ENCODE data around the gene INAFM2. TPM values are rescaled to one million over a fixed set of nuclear protein-coding genes. Genes with fewer than 3 reads are reported as not detected.

INAFM2 gene
- total and polyA plus RNA-seq, 10 of the 15 experiments (the other 5 are each of a cell fraction or from before 2014, with no cell fraction given), result 0.75 to 8.1 (median 3.9) TPM

- H3K27me3 ChIP-seq (replicated peaks in 1 of 2; ENCODE audit: control insufficient read depth in 2 of 2, insufficient read depth in 2 of 2, low read length in 1 of 2), result peaks cover 1 to 9% of the 10 kb centered on the region in 2 experiments; a peak in 3 of 4 replicates
- DNase-seq (ENCODE audit: low read depth, low spot score) (no peak), ATAC-seq (no peak), FAIRE-seq (no peak)
- in situ Hi-C loops (cut with MboI) (loop anchor here (5.0 to 10.0 kb wide), 3 partner anchors 35 to 493 kb away; partner anchors contain the start of gene FSIP1), intact Hi-C loops (cut with micrococcal nuclease; ENCODE audit: unreplicated experiment) (loop anchor here (5.0 to 10.0 kb wide), 3 partner anchors 145 to 393 kb away; partner anchors contain the start of gene BMF)
- no peak overlapping the region for H3K27ac ChIP-seq (ENCODE audit: control insufficient read depth, insufficient read depth)
- no peaks in the 10 kb centered on the region for H3K79me2 ChIP-seq (ENCODE audit: control insufficient read depth, insufficient read depth, low read length)
- ChIA-PET SMC1A (ENCODE audit: uncharacterized antibody, unreplicated experiment) (interaction anchor here (1.0 to 4.8 kb wide), 5 partner anchors 12 to 232 kb away, joined by 3 to 83 read pairs (median 26); partner anchors contain the start of gene PLCB2), RAD21 (ENCODE audit: unreplicated experiment) (interaction anchor here (0.8 to 5.7 kb wide), 6 partner anchors 32 to 232 kb away, joined by 3 to 93 read pairs (median 9); partner anchors contain the start of genes CCDC9B and PLCB2), POLR2A (no interaction called here), CTCF (interaction anchor here (0.6 to 11.7 kb wide), 12 partner anchors 12 to 355 kb away, joined by 3 to 296 read pairs (median 18); partner anchors contain the start of genes CCDC9B and PLCB2)
- H2AFZ ChIP-seq (ENCODE audit: control insufficient read depth, low read depth, low read length), result no peak overlapping the region
- no TSS peak for BruUV-seq (replicated peaks)
- no peak overlapping the region; the same call in 1 of the 2 replicates for H3K4me3 ChIP-seq
- H3K9ac ChIP-seq (ENCODE audit: control insufficient read depth, insufficient read depth, low read length), result no peak overlapping the region
- H3K9me3 ChIP-seq (replicated peaks; ENCODE audit: control insufficient read depth, insufficient read depth, low read length), result no peaks in the 10 kb centered on the region
- peaks cover 11% of the 10 kb centered on the region for H3K4me1 ChIP-seq (ENCODE audit: control insufficient read depth, insufficient read depth, low read length)
- TF ChIP-seq NFIC (IDR thresholded peaks at IDR 0.05; ENCODE audit: low read depth, low read length) (no peak), EED (IDR thresholded peaks at IDR 0.05; ENCODE audit: low read depth) (peak; percentile 64; the same call in 1 of the 2 replicates), RAD51 (IDR thresholded peaks at IDR 0.05) (no peak), ZNF217 (IDR thresholded peaks at IDR 0.05) (no peak), PAX8 (IDR thresholded peaks at IDR 0.05) (no peak), HCFC1 (IDR thresholded peaks at IDR 0.05; ENCODE audit: low read length) (no peak), RUNX3 (IDR thresholded peaks at IDR 0.05; ENCODE audit: low read length) (no peak), STAT3 (IDR thresholded peaks at IDR 0.05; ENCODE audit: low read depth, low read length) (no peak), MEF2B (IDR thresholded peaks at IDR 0.05; ENCODE audit: partially characterized antibody, poor library complexity, severe bottlenecking) (peak; percentile 22), KDM1A (IDR thresholded peaks at IDR 0.05; ENCODE audit: borderline replicate concordance) (no peak), RELB (IDR thresholded peaks at IDR 0.05; ENCODE audit: low read depth) (0 out of 2 replicates have a peak, but pooled peaks have one; percentile 38), SPI1 (IDR thresholded peaks at IDR 0.05; ENCODE audit: borderline replicate concordance, insufficient read depth, low read depth, low read length) (peak; percentile 76; the same call in 1 of the 2 replicates), IKZF1 (conservative IDR thresholded peaks at IDR 0.05) (peak; percentile 67), FOXM1 (IDR thresholded peaks at IDR 0.05; ENCODE audit: low read depth, low read length) (no peak), USF1 (IDR thresholded peaks at IDR 0.05; ENCODE audit: borderline replicate concordance, extremely low read length, insufficient read depth, low read depth, low read length) (no peak), NR2F1 (conservative IDR thresholded peaks at IDR 0.05) (no peak), EZH2 (IDR thresholded peaks at IDR 0.05; ENCODE audit: borderline replicate concordance, control insufficient read depth, low read depth, low read length) (no peak), DPF2 (IDR thresholded peaks at IDR 0.05) (peak; percentile 27), NRF1 (conservative IDR thresholded peaks at IDR 0.05; ENCODE audit: low read depth, low read length) (no peak), ATF3 (IDR thresholded peaks at IDR 0.05; ENCODE audit: borderline replicate concordance, extremely low read depth, low read depth, low read length) (no peak), WRNIP1 (IDR thresholded peaks at IDR 0.05; ENCODE audit: borderline replicate concordance, low read depth, low read length) (no peak), IKZF2 (IDR thresholded peaks at IDR 0.05) (peak; percentile 69 to 77), JUNB (IDR thresholded peaks at IDR 0.05) (no peak), BHLHE40 (IDR thresholded peaks at IDR 0.05; ENCODE audit: borderline replicate concordance in 1 of 2, low read depth in 2 of 2, low read length in 1 of 2) (peak; percentile 54 to 61; a peak in 3 of 4 replicates)
- H3K36me3 ChIP-seq (ENCODE audit: control insufficient read depth in 2 of 2, insufficient read depth in 2 of 2, low read length in 1 of 2), result no peaks in the 10 kb centered on the region
- H4K20me1 ChIP-seq (ENCODE audit: control insufficient read depth, insufficient read depth), result no peaks in the 10 kb centered on the region; the same call in 1 of the 2 replicates
- WGBS (ENCODE audit: insufficient coverage, insufficient replicate concordance, low lambda C conversion rate, missing lambda C conversion rate), result 14% methylated on average over 16 of the region's 16 CpGs
- H3K4me2 ChIP-seq (ENCODE audit: control insufficient read depth, insufficient read depth), result 0 out of 2 replicates have a peak overlapping the region, but pooled peaks have one; percentile 1
Observed at GRCh38 chr15:40277471-40277870, 46.0 kb upstream of the INAFM2 start.
